Mesenchymal stem cell (in vitro differentiated cells and primary cell): ENCODE measurements around the gene MARS1.

ENCODE experiments used
- DNase-seq: peaks from one replicate; pipeline ENCODE4 v3.0.0-alpha.2; 2013
- H2AFZ ChIP-seq: one replicate; pipeline ENCODE4 v1.6.1; 2013; ENCODE audit warnings: low read depth, mild to moderate bottlenecking, control low read depth, inconsistent platforms, low read length, moderate library complexity
- H2AK5ac ChIP-seq: 2 replicates; pipeline ENCODE4 v1.6.1; 2013; ENCODE audit warnings: low read length, moderate library complexity, mild to moderate bottlenecking, inconsistent platforms; ENCODE audit not compliant: severe bottlenecking
- H2BK120ac ChIP-seq: one replicate; pipeline ENCODE4 v1.6.1; 2013; ENCODE audit warnings: low read depth, mild to moderate bottlenecking, inconsistent platforms, low read length, moderate library complexity
- H2BK12ac ChIP-seq, 2 experiments: one replicate each; pipeline ENCODE4 v1.6.1; 2013; ENCODE audit warnings: inconsistent platforms in 2 of 2, low read length in 2 of 2, mild to moderate bottlenecking in 2 of 2, moderate library complexity in 2 of 2, control low read depth in 1 of 2
- H2BK15ac ChIP-seq: one replicate; pipeline ENCODE4 v1.6.1; 2013; ENCODE audit warnings: mild to moderate bottlenecking, low read depth, inconsistent platforms; ENCODE audit not compliant: poor library complexity, severe bottlenecking
- H2BK5ac ChIP-seq: 2 replicates; pipeline ENCODE4 v1.6.1; 2013; ENCODE audit warnings: low read depth, mild to moderate bottlenecking, low read length, control low read depth, inconsistent platforms; ENCODE audit not compliant: poor library complexity, severe bottlenecking
- H3K14ac ChIP-seq, 2 experiments: one replicate each; pipeline ENCODE4 v1.6.1; 2013; ENCODE audit warnings: inconsistent platforms in 2 of 2, low read length in 2 of 2, control low read depth in 1 of 2, mild to moderate bottlenecking in 1 of 2, moderate library complexity in 1 of 2
- H3K18ac ChIP-seq, 2 experiments: one replicate each; pipeline ENCODE4 v1.6.1; 2013; ENCODE audit warnings: inconsistent platforms in 2 of 2, low read length in 2 of 2, control low read depth in 1 of 2, low read depth in 1 of 2, mild to moderate bottlenecking in 1 of 2
- H3K23ac ChIP-seq, 2 experiments: one replicate each; pipeline ENCODE4 v1.6.1; 2013; ENCODE audit warnings: inconsistent platforms in 2 of 2, low read length in 2 of 2, mild to moderate bottlenecking in 2 of 2, moderate library complexity in 2 of 2, control low read depth in 1 of 2
- H3K27ac ChIP-seq: 2 replicates; pipeline ENCODE4 v1.5.1; 2013; ENCODE audit warnings: mild to moderate bottlenecking, moderate library complexity, low read length, control low read depth, inconsistent platforms; ENCODE audit not compliant: poor library complexity, severe bottlenecking
- H3K27me3 ChIP-seq, 2 experiments: 2 replicates each; pipeline versions ENCODE4 v1.6.1 to v1.7.0; 2013; ENCODE audit warnings: low read length in 2 of 2, mild to moderate bottlenecking in 2 of 2, moderate library complexity in 2 of 2, control low read depth in 1 of 2, inconsistent platforms in 1 of 2; ENCODE audit not compliant: control insufficient read depth in 1 of 2, insufficient read depth in 1 of 2
- H3K36me3 ChIP-seq, 2 experiments: 2 replicates each; pipeline versions ENCODE4 v1.6.1 to v1.7.0; 2013; ENCODE audit warnings: low read length in 2 of 2, control low read depth in 1 of 2, inconsistent platforms in 1 of 2, low read depth in 1 of 2, mild to moderate bottlenecking in 1 of 2; ENCODE audit not compliant: insufficient read depth in 2 of 2, control insufficient read depth in 1 of 2
- H3K4ac ChIP-seq, 2 experiments: one replicate each; pipeline ENCODE4 v1.6.1; 2013; ENCODE audit warnings: inconsistent platforms in 2 of 2, low read length in 2 of 2, mild to moderate bottlenecking in 2 of 2, moderate library complexity in 2 of 2, control low read depth in 1 of 2, low read depth in 1 of 2
- H3K4me1 ChIP-seq: 2 replicates; pipeline ENCODE4 v1.6.1; 2013; ENCODE audit warnings: low read depth, low read length, control low read depth; ENCODE audit not compliant: control insufficient read depth, insufficient read depth
- H3K4me2 ChIP-seq: 2 replicates; pipeline ENCODE4 v1.6.1; 2013; ENCODE audit warnings: low read length, mild to moderate bottlenecking, inconsistent platforms; ENCODE audit not compliant: poor library complexity, severe bottlenecking
- H3K4me3 ChIP-seq, 2 experiments: 2 replicates each; pipeline versions ENCODE4 v1.5.1 to v1.7.0; 2013; ENCODE audit warnings: low read length in 2 of 2, mild to moderate bottlenecking in 2 of 2, control low read depth in 1 of 2, low read depth in 1 of 2; ENCODE audit not compliant: insufficient read depth in 1 of 2
- H3K79me1 ChIP-seq: replicated peaks from 2 replicates; pipeline ENCODE4 v1.6.1; 2013; ENCODE audit warnings: mild to moderate bottlenecking, control low read depth, low read length, inconsistent platforms; ENCODE audit not compliant: poor library complexity, severe bottlenecking
- H3K9ac ChIP-seq: 2 replicates; pipeline ENCODE4 v1.7.0; 2013; ENCODE audit warnings: mild to moderate bottlenecking, low read length, moderate library complexity
- H3K9me3 ChIP-seq: 2 replicates; pipeline ENCODE4 v1.7.0; 2013; ENCODE audit warnings: mild to moderate bottlenecking, low read length; ENCODE audit not compliant: control insufficient read depth
- H4K8ac ChIP-seq: one replicate; pipeline ENCODE4 v1.6.1; 2013; ENCODE audit warnings: inconsistent platforms, mild to moderate bottlenecking, low read length, moderate library complexity
- H4K91ac ChIP-seq: one replicate; pipeline ENCODE4 v1.6.1; 2013; ENCODE audit warnings: mild to moderate bottlenecking, low read length, inconsistent platforms
- WGBS: methylation state at CpG from one replicate; pipeline ENCODE4 v1.1.7; 2013; ENCODE audit warnings: mixed read lengths; 5-methylcytosine and 5-hydroxymethylcytosine counted together

MARS1 gene

DNA sequence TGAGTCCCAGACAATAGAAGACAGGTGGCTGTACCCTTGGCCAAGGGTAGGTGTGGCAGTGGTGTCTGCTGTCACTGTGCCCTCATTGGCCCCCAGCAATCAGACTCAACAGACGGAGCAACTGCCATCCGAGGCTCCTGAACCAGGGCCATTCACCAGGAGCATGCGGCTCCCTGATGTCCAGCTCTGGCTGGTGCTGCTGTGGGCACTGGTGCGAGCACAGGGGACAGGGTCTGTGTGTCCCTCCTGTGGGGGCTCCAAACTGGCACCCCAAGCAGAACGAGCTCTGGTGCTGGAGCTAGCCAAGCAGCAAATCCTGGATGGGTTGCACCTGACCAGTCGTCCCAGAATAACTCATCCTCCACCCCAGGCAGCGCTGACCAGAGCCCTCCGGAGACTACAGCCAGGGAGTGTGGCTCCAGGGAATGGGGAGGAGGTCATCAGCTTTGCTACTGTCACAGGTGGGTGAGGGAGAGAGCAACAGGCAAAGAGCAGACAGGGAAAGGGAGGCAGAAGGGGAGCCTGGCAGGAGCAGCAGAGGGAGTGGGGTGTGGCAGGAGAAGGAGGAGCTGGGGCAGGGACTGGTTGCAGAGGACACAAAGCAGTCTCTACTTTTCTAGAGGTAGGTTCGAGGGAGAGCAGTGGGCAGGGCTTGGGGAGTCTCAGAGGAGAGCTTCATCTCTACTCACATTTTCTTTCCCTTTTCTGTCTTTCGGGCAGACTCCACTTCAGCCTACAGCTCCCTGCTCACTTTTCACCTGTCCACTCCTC lies 32.3 kb upstream of the MARS1 start:
- Histone ChIP-seq H4K91ac (no peak overlapping the region), H2BK5ac (no peak overlapping the region), H2BK120ac (no peak overlapping the region), H3K79me1 (no peaks in the 10 kb centered on the region), H3K18ac (peak overlapping the region in 1 of 2 experiments; percentile 11), H3K9ac (no peak overlapping the region), H3K4ac (no peak overlapping the region), H3K4me2 (peak overlapping the region; percentile 17), H3K27ac (no peak overlapping the region), H3K9me3 (no peaks in the 10 kb centered on the region), H3K14ac (peak overlapping the region in 1 of 2 experiments; percentile 29), H2AK5ac (no peak overlapping the region), H2BK12ac (peak overlapping the region in 1 of 2 experiments; percentile 73), H2AFZ (no peak overlapping the region), H3K27me3 (peaks cover 5 to 10% of the 10 kb centered on the region in 2 experiments), H3K4me1 (peaks cover 29% of the 10 kb centered on the region), H2BK15ac (peak overlapping the region; percentile 29), H3K23ac (no peak overlapping the region), H3K4me3 (no peak overlapping the region), H3K36me3 (no peaks in the 10 kb centered on the region), H4K8ac (no peak overlapping the region)
- no peak for DNase-seq
- 45% methylated on average over 10 of the region's 10 CpGs for WGBS

DNA sequence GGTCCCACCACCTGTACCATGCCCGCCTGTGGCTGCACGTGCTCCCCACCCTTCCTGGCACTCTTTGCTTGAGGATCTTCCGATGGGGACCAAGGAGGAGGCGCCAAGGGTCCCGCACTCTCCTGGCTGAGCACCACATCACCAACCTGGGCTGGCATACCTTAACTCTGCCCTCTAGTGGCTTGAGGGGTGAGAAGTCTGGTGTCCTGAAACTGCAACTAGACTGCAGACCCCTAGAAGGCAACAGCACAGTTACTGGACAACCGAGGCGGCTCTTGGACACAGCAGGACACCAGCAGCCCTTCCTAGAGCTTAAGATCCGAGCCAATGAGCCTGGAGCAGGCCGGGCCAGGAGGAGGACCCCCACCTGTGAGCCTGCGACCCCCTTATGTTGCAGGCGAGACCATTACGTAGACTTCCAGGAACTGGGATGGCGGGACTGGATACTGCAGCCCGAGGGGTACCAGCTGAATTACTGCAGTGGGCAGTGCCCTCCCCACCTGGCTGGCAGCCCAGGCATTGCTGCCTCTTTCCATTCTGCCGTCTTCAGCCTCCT lies 31.6 kb upstream of the MARS1 start:
- Histone ChIP-seq H3K4me3 (no peak overlapping the region), H2BK12ac (no peak overlapping the region), H3K79me1 (no peaks in the 10 kb centered on the region), H2BK120ac (no peak overlapping the region), H3K4me2 (peak overlapping the region; percentile 17), H4K8ac (no peak overlapping the region), H3K14ac (peak overlapping the region in 1 of 2 experiments; percentile 29), H3K4me1 (peaks cover 34% of the 10 kb centered on the region), H2AFZ (no peak overlapping the region), H3K36me3 (no peaks in the 10 kb centered on the region), H4K91ac (no peak overlapping the region), H2BK5ac (no peak overlapping the region), H2BK15ac (peak overlapping the region; percentile 29), H2AK5ac (no peak overlapping the region), H3K27me3 (peaks cover 5 to 17% of the 10 kb centered on the region in 2 experiments), H3K23ac (no peak overlapping the region), H3K9ac (no peak overlapping the region), H3K9me3 (no peaks in the 10 kb centered on the region), H3K27ac (no peak overlapping the region), H3K18ac (no peak overlapping the region), H3K4ac (no peak overlapping the region)
- WGBS: 43% methylated on average over 14 of the region's 15 CpGs
- peak; percentile 51 for DNase-seq

DNA sequence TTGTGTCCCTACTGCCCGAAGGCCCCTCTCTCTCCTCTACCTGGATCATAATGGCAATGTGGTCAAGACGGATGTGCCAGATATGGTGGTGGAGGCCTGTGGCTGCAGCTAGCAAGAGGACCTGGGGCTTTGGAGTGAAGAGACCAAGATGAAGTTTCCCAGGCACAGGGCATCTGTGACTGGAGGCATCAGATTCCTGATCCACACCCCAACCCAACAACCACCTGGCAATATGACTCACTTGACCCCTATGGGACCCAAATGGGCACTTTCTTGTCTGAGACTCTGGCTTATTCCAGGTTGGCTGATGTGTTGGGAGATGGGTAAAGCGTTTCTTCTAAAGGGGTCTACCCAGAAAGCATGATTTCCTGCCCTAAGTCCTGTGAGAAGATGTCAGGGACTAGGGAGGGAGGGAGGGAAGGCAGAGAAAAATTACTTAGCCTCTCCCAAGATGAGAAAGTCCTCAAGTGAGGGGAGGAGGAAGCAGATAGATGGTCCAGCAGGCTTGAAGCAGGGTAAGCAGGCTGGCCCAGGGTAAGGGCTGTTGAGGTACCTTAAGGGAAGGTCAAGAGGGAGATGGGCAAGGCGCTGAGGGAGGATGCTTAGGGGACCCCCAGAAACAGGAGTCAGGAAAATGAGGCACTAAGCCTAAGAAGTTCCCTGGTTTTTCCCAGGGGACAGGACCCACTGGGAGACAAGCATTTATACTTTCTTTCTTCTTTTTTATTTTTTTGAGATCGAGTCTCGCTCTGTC lies 31.0 kb upstream of the MARS1 start:
- Histone ChIP-seq H3K9ac (no peak overlapping the region), H3K4me2 (no peak overlapping the region), H3K27me3 (peaks cover 5 to 19% of the 10 kb centered on the region in 2 experiments), H3K9me3 (no peaks in the 10 kb centered on the region), H3K23ac (no peak overlapping the region), H4K8ac (no peak overlapping the region), H3K27ac (no peak overlapping the region), H3K4ac (no peak overlapping the region), H3K4me1 (peaks cover 35% of the 10 kb centered on the region), H3K79me1 (peaks cover 2% of the 10 kb centered on the region), H2BK120ac (no peak overlapping the region), H3K18ac (no peak overlapping the region), H2AFZ (no peak overlapping the region), H2BK5ac (no peak overlapping the region), H2AK5ac (no peak overlapping the region), H2BK15ac (no peak overlapping the region), H3K36me3 (no peaks in the 10 kb centered on the region), H3K4me3 (no peak overlapping the region), H4K91ac (no peak overlapping the region), H2BK12ac (no peak overlapping the region), H3K14ac (no peak overlapping the region)
- no peak for DNase-seq
- 94% methylated on average over 6 of the region's 6 CpGs for WGBS

DNA sequence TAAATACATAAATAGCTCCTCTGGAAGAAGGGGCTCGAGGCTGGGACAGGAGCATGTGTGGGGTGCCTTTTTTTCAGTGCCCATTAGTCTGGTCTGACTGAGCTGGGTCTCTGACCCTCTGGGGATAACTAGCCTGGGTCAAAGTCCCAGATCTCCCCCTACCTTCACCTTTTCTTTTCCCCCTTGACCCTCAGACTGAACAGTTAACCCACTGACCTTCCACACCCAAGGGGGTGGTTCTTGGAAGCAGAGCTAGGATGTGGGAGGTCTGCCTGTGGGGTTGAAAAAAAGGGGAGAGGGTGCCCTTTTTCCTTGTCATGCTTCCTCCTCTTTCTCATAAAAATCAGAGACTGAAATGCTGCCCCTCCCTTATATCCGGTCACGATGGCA lies 29.2 kb upstream of the MARS1 start:
- peak overlapping the region; percentile 69 for H2AK5ac ChIP-seq
- no peak overlapping the region for H2BK5ac ChIP-seq
- peak overlapping the region; percentile 64 for H2AFZ ChIP-seq
- no peak for DNase-seq
- peaks cover 5 to 22% of the 10 kb centered on the region in 2 experiments for H3K27me3 ChIP-seq
- peak overlapping the region; percentile 99 for H3K4me2 ChIP-seq
- H2BK12ac ChIP-seq: peak overlapping the region; percentile 32 to 80
- H4K91ac ChIP-seq: peak overlapping the region; percentile 18
- H3K9me3 ChIP-seq: no peaks in the 10 kb centered on the region
- H3K14ac ChIP-seq: no peak overlapping the region
- no peak overlapping the region for H3K23ac ChIP-seq
- H3K36me3 ChIP-seq: no peaks in the 10 kb centered on the region
- H3K9ac ChIP-seq: peak overlapping the region; percentile 85
- H3K27ac ChIP-seq: peak overlapping the region; percentile 45
- peak overlapping the region in 1 of 2 experiments; percentile 86 for H3K4me3 ChIP-seq
- peak overlapping the region; percentile 74 for H4K8ac ChIP-seq
- WGBS: 33% methylated on average over 3 of the region's 3 CpGs
- peak overlapping the region; percentile 31 to 69 for H3K18ac ChIP-seq
- peaks cover 2% of the 10 kb centered on the region for H3K79me1 ChIP-seq
- peaks cover 28% of the 10 kb centered on the region for H3K4me1 ChIP-seq
- no peak overlapping the region for H2BK15ac ChIP-seq
- peak overlapping the region in 1 of 2 experiments; percentile 69 for H3K4ac ChIP-seq
- peak overlapping the region; percentile 1 for H2BK120ac ChIP-seq
